SKM-1 treated with dmso at 0.1 percent for 144 hours (cell line): ENCODE measurements around the gene RBM34.

ENCODE experiments used
- DNase-seq: peaks from one replicate; lab custom pipeline; 2025; ENCODE audit not compliant: unreplicated experiment; lab: John Stamatoyannopoulos, UW

The RBM34 gene

GRCh38 chr1:235156265-235156664 is 4.8 kb downstream of the RBM34 start:
- no peak for DNase-seq

- DNase-seq, result no peak
Measured at GRCh38 chr1:235152235-235152634, 8.8 kb downstream of the RBM34 start.

- DNase-seq, result no peak
Measured at GRCh38 chr1:235151033-235151432, 10.0 kb downstream of the RBM34 start.

- DNase-seq, result no peak
Measured at GRCh38 chr1:235149824-235150223, 11.2 kb downstream of the RBM34 start.

GRCh38 chr1:235147269-235147668 is 13.8 kb downstream of the RBM34 start:
- DNase-seq, result no peak

GRCh38 chr1:235145639-235146038 is 15.4 kb downstream of the RBM34 start:
- DNase-seq, result no peak

GRCh38 chr1:235142991-235143390 is 18.1 kb downstream of the RBM34 start:
- DNase-seq, result no peak

- DNase-seq, result no peak
Measured at GRCh38 chr1:235139315-235139714, 21.7 kb downstream of the RBM34 start.

GRCh38 chr1:235138821-235139220 is 22.2 kb downstream of the RBM34 start:
- DNase-seq, result no peak

GRCh38 chr1:235136111-235136510 is 24.9 kb downstream of the RBM34 start:
- DNase-seq, result no peak

- no peak for DNase-seq
Measured at GRCh38 chr1:235134171-235134570, 26.9 kb downstream of the RBM34 start.

- DNase-seq, result no peak
Measured at GRCh38 chr1:235133086-235133485, 28.0 kb downstream of the RBM34 start.

GRCh38 chr1:235131961-235132360 is 29.1 kb downstream of the RBM34 start:
- no peak for DNase-seq

- no peak for DNase-seq
Measured at GRCh38 chr1:235130766-235131270, 30.2 kb downstream of the RBM34 start.

GRCh38 chr1:235129774-235130570 is 31.1 kb downstream of the RBM34 start:
- no peak for DNase-seq

GRCh38 chr1:235128456-235129328 is 32.4 kb downstream of the RBM34 start, which contains the start of gene TOMM20:
Gene TOMM20 (minus strand): TSS chr1:235128837. CDS start chr1:235128715, 122 bp downstream.
- peak; percentile 99 for DNase-seq

GRCh38 chr1:235127732-235128455 is 33.2 kb downstream of the RBM34 start:
- DNase-seq, result no peak

- DNase-seq, result no peak
Measured at GRCh38 chr1:235127203-235127602, 33.8 kb downstream of the RBM34 start.

GRCh38 chr1:235124665-235125064 is 36.4 kb downstream of the RBM34 start:
- DNase-seq, result no peak

- no peak for DNase-seq
Measured at GRCh38 chr1:235124111-235124510, 36.9 kb downstream of the RBM34 start.

- DNase-seq, result no peak
Measured at GRCh38 chr1:235122348-235122747, 38.7 kb downstream of the RBM34 start.
